GM18511 (cell line): ENCODE results near the gene SLC39A11.

Experiments
- ATAC-seq: cut with Tn5 transposase; IDR thresholded peaks from one replicate; pipeline ENCODE4 v1.9.1; 2021; ENCODE audit warnings: mild to moderate bottlenecking, moderate library complexity; ENCODE audit not compliant: unreplicated experiment

The SLC39A11 gene

GRCh38 chr17:72984145-72984925, 108.2 kb downstream of the SLC39A11 start:
- no peak for ATAC-seq

- ATAC-seq = no peak
Measured at GRCh38 chr17:72982680-72983079, 109.8 kb downstream of the SLC39A11 start.

GRCh38 chr17:72978593-72979218, 113.8 kb downstream of the SLC39A11 start:
- no peak for ATAC-seq

GRCh38 chr17:72977771-72978417, 114.6 kb downstream of the SLC39A11 start:
- no peak for ATAC-seq

- ATAC-seq = peak; percentile 76
Measured at GRCh38 chr17:72976971-72977770, 115.3 kb downstream of the SLC39A11 start.

GRCh38 chr17:72975509-72975908, 117.0 kb downstream of the SLC39A11 start:
- ATAC-seq = no peak

GRCh38 chr17:72974605-72975232, 117.8 kb downstream of the SLC39A11 start:
- ATAC-seq = no peak

GRCh38 chr17:72972263-72972951, 120.1 kb downstream of the SLC39A11 start:
- ATAC-seq = no peak

GRCh38 chr17:72971226-72971880, 121.1 kb downstream of the SLC39A11 start:
- ATAC-seq = no peak

GRCh38 chr17:72970797-72971196, 121.7 kb downstream of the SLC39A11 start:
- no peak for ATAC-seq

- no peak for ATAC-seq
Measured at GRCh38 chr17:72970246-72970645, 122.2 kb downstream of the SLC39A11 start.

- ATAC-seq = no peak
Measured at GRCh38 chr17:72969293-72969906, 123.1 kb downstream of the SLC39A11 start.

- no peak for ATAC-seq
Measured at GRCh38 chr17:72968798-72969197, 123.7 kb downstream of the SLC39A11 start.

- ATAC-seq = no peak
Measured at GRCh38 chr17:72967977-72968585, 124.4 kb downstream of the SLC39A11 start.

- ATAC-seq = no peak
Measured at GRCh38 chr17:72967277-72967970, 125.1 kb downstream of the SLC39A11 start.

GRCh38 chr17:72962106-72962505, 130.4 kb downstream of the SLC39A11 start:
- ATAC-seq = no peak

- no peak for ATAC-seq
Measured at GRCh38 chr17:72955391-72956140, 136.9 kb downstream of the SLC39A11 start.
